Spleen (tissue), 11 donors: ENCODE results near the gene NRN1L. TPM values are rescaled to one million over a fixed set of nuclear protein-coding genes. Genes with fewer than 3 reads are reported as not detected.
"Not testable (repeated sequence)": the region's sequence is repeated elsewhere in the genome, so short reads cannot be mapped to it uniquely, and the experiment has no call there.

Experiments used
- DNase-seq: peaks from one replicate; pipeline ENCODE4 v3.0.0-alpha.2; 2020
- H3K27ac ChIP-seq, 8 donors: fragments of 200-600 bp; sonication (generic) in 7 of 8; 1 replicate in 4 of 8; 2 replicates in 4 of 8; pipeline versions ENCODE4 v1.5.0 to v1.8.0; 2016 to 2021; ENCODE audit warnings: inconsistent platforms in 4 of 8, mild to moderate bottlenecking in 4 of 8, moderate library complexity in 1 of 8
- H3K27me3 ChIP-seq, 7 donors: fragments of 200-600 bp; sonication (generic) in 6 of 7; replicated peaks in 1 of 7; 1 replicate in 4 of 7; 2 replicates in 3 of 7; pipeline versions ENCODE4 v1.5.0 to v1.8.0; 2016 to 2021; ENCODE audit warnings: inconsistent platforms in 3 of 7, mild to moderate bottlenecking in 1 of 7
- H3K36me3 ChIP-seq, 6 donors: fragments of 200-600 bp; sonication (generic) in 5 of 6; 1 replicate in 4 of 6; 2 replicates in 2 of 6; pipeline versions ENCODE4 v1.5.0 to v1.8.0; 2016 to 2021; ENCODE audit warnings: inconsistent platforms in 2 of 6
- H3K4me1 ChIP-seq, 6 donors: fragments of 200-600 bp; sonication (generic) in 5 of 6; 1 replicate in 3 of 6; 2 replicates in 3 of 6; pipeline versions ENCODE4 v1.5.0 to v1.8.0; 2016 to 2021; ENCODE audit warnings: inconsistent platforms in 3 of 6
- H3K4me3 ChIP-seq, 8 donors: fragments of 200-600 bp; sonication (generic) in 7 of 8; 1 replicate in 4 of 8; 2 replicates in 4 of 8; pipeline versions ENCODE4 v1.5.0 to v1.8.0; 2016 to 2021; ENCODE audit warnings: inconsistent platforms in 4 of 8, mild to moderate bottlenecking in 4 of 8, moderate library complexity in 2 of 8
- H3K9me3 ChIP-seq, 8 donors: fragments of 200-600 bp; sonication (generic) in 7 of 8; 1 replicate in 4 of 8; 2 replicates in 4 of 8; pipeline versions ENCODE4 v1.5.0 to v1.8.0; 2016 to 2021; ENCODE audit warnings: inconsistent platforms in 4 of 8
- CTCF ChIP-seq, 11 experiments: fragments of 200-600 bp in 7 of 11; fragments of 450-650 bp in 4 of 11; sonication (generic) in 4 of 11; IDR thresholded peaks in 8 of 11; conservative IDR thresholded peaks in 3 of 11; 1 replicate in 7 of 11; 2 replicates in 4 of 11; pipeline versions ENCODE4 v1.4.0 to v1.8.0; 2016 to 2021; ENCODE audit warnings: antibody characterized with exemption in 11 of 11, inconsistent platforms in 4 of 11, mild to moderate bottlenecking in 1 of 11
- POLR2A ChIP-seq, 3 donors: fragments of 450-650 bp; IDR thresholded peaks; one replicate each; pipeline ENCODE4 v1.5.1; 2017; ENCODE audit warnings: antibody characterized with exemption in 3 of 3, mild to moderate bottlenecking in 1 of 3
- POLR2AphosphoS5 ChIP-seq, 3 donors: sonication (generic); formaldehyde crosslinking; IDR thresholded peaks; one replicate each; pipeline ENCODE4 v1.5.1; 2017; ENCODE audit warnings: antibody characterized with exemption in 3 of 3
- WGBS, 5 donors: extraction: QIAGEN DNeasy Blood & Tissue Kit in 3 of 5; methylation state at CpG; one replicate each; pipeline versions ENCODE4 v1.1.5 to v1.1.7; 2013 to 2018; 5-methylcytosine and 5-hydroxymethylcytosine counted together
- intact Hi-C: fragments of 100-400 bp; cut with DNase I; formaldehyde crosslinking; loops from one replicate; pipeline ENCODE4 v1.15.0; 2023; ENCODE audit warnings: low total_unique reads
- polyA plus RNA-seq, 3 donors: library from polyadenylated mRNA; stranded (reverse); fragments of 200-250 nt; gene quantifications; one replicate each; pipeline ENCODE4 v1.2.1, GENCODE V29; 2013
- total RNA-seq, 7 donors: library from RNA; depleted of rRNA in 3 of 7; stranded (reverse); fragments of >200 nt in 3 of 7; fragmentation: NEBNext Ultra II Directional in 4 of 7; extraction: Animal tissue kit (Norgen Biotek cat#: 25700) in 4 of 7; gene quantifications; one replicate each; pipeline versions ENCODE4 v1.1.0 to v1.2.1, GENCODE V29; 2016 to 2021
- donor health status: healthy with polysubstance abuse.
- donor health status: DM: no; HTN: no; CAD: no; lungs with moderate emphysema.
- donor health status: DM: no; HTN: no; CAD: no.
- donor health status: Bipolar disorder and iron deficiency.
- donor health status: healthy.
- donor health status: DM: no; HTN: no; CAD: no.
- donor health status: DM: yes; HTN: yes; CAD: no.

NRN1L gene
- total and polyA plus RNA-seq, 10 donors: 0.60 to 6.2 (median 3.0) TPM; not detected in 2

DNA sequence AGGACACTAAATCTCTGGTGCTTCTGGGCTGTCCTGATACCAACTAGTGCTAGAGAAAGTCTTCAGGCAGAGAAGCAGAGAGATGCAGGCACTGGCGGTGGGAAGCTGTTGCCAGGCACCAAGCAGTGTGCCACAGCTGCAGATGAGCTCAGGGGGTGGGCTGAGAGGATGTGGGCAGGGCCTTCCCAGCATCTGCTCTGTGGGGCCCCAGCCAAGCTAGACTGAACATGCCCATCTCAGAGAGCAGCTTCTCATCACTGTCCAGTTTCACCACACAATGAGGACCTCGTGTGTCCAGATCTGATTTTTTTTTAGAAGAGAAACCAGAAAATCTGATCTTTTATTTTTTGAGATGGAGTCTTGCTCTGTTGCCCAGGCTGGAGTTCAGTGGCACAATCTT is 25.5 kb downstream of the NRN1L start:
- no peak for TF ChIP-seq POLR2AphosphoS5 (IDR thresholded peaks at IDR 0.05)
- no peak for TF ChIP-seq CTCF (IDR thresholded peaks at IDR 0.05 in 8 of 11, conservative IDR thresholded peaks at IDR 0.05 in 3 of 11)
- TF ChIP-seq POLR2A (IDR thresholded peaks at IDR 0.05): no peak
- Histone ChIP-seq H3K4me1 (peaks cover 0 to 17% (median 0%) of the 10 kb centered on the region in 6 donors), H3K27me3 (no peaks in the 10 kb centered on the region), H3K27ac (no peak overlapping the region), H3K9me3 (no peaks in the 10 kb centered on the region), H3K36me3 (peaks cover 0 to 78% (median 25%) of the 10 kb centered on the region in 6 donors), H3K4me3 (no peak overlapping the region)
- DNase-seq: no peak
- 38 to 66% (median 53%) methylated on average over 2 of the region's 2 CpGs for WGBS, 5 donors
- intact Hi-C loops: no loop called here

DNA sequence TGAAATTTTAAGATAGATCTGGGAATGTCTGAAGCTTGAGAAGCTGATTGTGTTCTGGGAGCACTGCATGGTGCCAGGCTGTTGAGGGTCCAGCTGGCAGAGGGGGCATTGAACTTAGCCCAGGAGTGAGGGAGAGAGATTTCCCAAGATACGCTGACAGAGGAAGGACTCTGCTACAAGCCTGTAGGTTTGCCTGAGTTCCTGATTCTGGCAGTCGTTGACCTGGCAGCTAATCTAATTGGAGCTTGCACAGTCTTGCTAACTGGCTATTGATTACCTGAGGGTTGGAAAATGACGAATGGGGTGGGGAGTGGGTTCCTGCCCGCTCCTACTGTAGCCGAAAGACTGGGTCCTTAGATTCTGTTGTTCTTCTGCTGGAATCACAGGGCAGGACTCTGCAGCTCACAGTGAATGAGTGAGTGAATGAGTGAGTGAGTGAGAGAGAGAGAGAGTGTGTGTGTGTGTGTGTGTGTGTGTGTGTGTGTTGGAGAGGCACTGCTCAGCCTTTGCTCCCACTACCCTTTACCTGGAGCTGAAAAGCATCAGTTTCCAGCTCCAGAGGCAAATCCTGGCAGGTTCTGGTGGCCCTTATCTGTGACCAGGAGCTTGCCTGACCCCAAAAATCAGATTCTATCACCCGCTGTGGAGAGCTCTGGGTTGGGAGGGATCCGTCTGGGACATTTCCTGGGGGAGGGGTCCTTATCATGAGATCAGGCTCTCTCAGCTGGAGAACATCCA is 30.2 kb downstream of the NRN1L start:
- H3K36me3 ChIP-seq: peaks cover 0 to 100% (median 20%) of the 10 kb centered on the region in 6 donors
- no peak overlapping the region for H3K27ac ChIP-seq
- WGBS, 5 donors: 77 to 86% (median 85%) methylated on average over 7 of the region's 7 CpGs
- H3K9me3 ChIP-seq: no peaks in the 10 kb centered on the region
- H3K4me1 ChIP-seq: peaks cover 0 to 40% (median 10%) of the 10 kb centered on the region in 6 donors
- intact Hi-C loops: no loop called here
- DNase-seq: no peak
- no peak overlapping the region for H3K4me3 ChIP-seq
- no peaks in the 10 kb centered on the region for H3K27me3 ChIP-seq
- no peak for TF ChIP-seq POLR2AphosphoS5 (IDR thresholded peaks at IDR 0.05)

DNA sequence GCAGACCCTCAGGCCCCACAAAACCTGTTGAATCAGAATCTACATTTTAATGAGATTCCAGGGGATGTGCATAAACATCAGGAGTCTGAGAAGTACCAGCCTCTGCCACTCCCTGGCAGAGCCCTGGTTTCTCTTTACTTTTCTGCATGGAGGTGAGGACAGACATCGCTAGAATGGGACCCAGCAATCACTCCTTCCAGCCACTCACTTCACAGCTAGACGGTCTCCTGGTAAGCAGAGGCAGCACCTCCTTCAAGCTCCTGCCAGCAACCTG is 30.7 kb downstream of the NRN1L start:
- H3K27me3 ChIP-seq, DNase-seq, H3K27ac ChIP-seq, intact Hi-C loops, H3K9me3 ChIP-seq, H3K4me3 ChIP-seq: not testable (repeated sequence)
- Histone ChIP-seq H3K36me3 (peaks cover 0 to 100% (median 16%) of the 10 kb centered on the region in 6 donors), H3K4me1 (peaks cover 0 to 35% (median 8%) of the 10 kb centered on the region in 6 donors)
- 76 to 92% (median 88%) methylated on average over 1 to 2 of the region's 2 CpGs for WGBS, 5 donors

DNA sequence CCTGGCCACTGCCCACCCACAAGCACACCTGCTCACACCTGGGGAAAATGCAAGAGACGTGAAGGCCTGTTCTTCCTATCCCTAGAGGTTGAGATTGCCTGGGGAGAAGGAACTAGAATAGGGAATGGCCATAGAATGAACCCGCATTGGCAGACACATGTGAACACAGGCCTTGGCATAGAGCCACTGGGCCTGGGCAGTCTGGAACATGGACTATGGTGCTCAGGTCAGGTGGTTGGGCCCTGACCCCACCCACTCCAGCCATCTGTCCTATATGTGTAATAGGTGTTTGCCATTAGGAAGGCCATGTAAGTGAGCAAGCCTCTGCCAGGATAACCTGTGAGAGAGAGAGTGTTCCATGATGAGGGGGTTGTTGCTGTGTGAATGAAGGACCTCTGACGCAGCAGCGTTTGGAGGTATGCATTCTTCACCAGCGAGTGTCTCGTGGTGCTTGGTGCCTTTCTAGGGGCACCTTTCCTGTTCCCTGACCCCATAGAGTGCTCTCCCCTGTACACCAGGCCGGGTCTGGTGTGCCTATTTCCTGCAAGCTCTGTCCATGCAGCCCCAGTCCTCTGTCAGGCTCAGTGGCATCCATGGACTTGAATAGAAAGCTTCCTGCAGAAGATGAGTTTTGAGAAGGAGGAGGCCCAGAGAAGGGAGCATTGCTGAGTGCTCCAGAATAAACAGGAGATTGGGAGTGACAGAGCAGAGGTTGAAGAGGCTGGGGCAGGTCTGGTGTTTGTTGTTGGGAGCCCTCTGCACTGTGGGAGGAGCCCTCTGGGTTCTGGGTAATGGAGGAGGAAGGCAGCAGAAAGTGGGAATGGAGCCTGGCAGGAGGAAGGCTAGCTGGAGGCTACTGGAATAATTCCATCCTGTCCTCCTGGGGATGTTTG is 31.4 kb downstream of the NRN1L start:
- intact Hi-C loops: no loop called here
- 81 to 90% (median 82%) methylated on average over 7 of the region's 7 CpGs for WGBS, 5 donors
- no peak overlapping the region for H3K4me3 ChIP-seq
- peaks cover 0 to 29% (median 8%) of the 10 kb centered on the region in 6 donors for H3K4me1 ChIP-seq
- H3K9me3 ChIP-seq: no peaks in the 10 kb centered on the region
- TF ChIP-seq POLR2AphosphoS5 (IDR thresholded peaks at IDR 0.05) (no peak), POLR2A (IDR thresholded peaks at IDR 0.05) (no peak), CTCF (IDR thresholded peaks at IDR 0.05 in 8 of 11, conservative IDR thresholded peaks at IDR 0.05 in 3 of 11) (no peak)
- no peak for DNase-seq
- H3K27ac ChIP-seq: no peak overlapping the region
- H3K27me3 ChIP-seq: no peaks in the 10 kb centered on the region
- H3K36me3 ChIP-seq: peaks cover 0 to 98% (median 12%) of the 10 kb centered on the region in 6 donors
